ENCODE data around the gene GNB1L. TPM values are rescaled to one million over a fixed set of nuclear protein-coding genes. Genes with fewer than 3 reads are reported as not detected.
A peak's percentile ranks its signal among the peaks of the same experiment; 100 is the strongest.

The GNB1L gene
- total and polyA plus RNA-seq, 9 of the 15 experiments (the other 6 are each of a cell fraction or from before 2014, with no cell fraction given): 0.56 to 50.5 (median 10.2) TPM

DNA sequence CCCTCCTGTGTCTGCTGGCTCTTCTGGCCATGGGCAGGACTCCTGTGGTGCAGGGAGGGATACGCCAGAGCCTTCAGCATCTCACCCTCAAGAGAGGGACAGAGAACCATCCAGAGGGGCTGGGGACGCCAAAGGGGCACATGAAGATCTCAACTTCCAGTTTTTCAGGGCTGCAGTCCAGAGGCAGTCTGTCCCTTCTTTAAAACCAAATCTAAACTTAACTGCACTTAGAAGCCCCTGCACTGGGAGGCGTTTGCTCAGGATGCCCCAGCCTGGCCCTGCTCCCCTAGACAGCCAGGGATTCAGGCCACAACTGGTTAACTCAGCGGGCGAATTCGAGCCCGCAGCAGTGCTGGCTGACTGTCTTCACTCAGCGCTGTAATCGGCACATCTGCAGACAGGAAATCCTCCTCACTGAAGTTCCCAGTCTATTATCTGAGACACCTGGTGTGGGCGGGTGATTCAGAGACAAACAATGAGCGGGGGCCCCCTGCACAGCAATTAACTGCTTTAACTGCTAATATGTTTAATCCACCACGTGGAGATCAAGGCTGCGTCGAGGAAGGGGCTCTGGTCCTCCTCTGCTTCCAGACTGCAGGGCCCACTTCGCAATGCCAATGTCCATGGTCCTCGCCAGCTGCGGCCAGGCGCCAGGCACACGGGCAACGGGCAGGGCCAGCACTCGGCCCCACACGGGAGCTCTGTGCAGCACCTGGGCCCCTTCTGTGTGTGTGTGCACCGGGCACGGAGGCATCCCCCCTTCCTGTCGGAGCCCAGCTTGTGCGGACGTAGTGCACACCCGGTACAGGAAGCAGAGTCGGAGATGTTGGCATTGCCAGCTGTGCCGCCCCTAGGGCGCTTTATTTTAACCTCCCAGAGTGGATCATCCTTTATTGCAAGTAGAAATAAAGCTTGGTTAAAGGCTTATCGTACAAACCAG is 36.9 kb upstream of the GNB1L start (continued):
- TF ChIP-seq, protein P1, sequence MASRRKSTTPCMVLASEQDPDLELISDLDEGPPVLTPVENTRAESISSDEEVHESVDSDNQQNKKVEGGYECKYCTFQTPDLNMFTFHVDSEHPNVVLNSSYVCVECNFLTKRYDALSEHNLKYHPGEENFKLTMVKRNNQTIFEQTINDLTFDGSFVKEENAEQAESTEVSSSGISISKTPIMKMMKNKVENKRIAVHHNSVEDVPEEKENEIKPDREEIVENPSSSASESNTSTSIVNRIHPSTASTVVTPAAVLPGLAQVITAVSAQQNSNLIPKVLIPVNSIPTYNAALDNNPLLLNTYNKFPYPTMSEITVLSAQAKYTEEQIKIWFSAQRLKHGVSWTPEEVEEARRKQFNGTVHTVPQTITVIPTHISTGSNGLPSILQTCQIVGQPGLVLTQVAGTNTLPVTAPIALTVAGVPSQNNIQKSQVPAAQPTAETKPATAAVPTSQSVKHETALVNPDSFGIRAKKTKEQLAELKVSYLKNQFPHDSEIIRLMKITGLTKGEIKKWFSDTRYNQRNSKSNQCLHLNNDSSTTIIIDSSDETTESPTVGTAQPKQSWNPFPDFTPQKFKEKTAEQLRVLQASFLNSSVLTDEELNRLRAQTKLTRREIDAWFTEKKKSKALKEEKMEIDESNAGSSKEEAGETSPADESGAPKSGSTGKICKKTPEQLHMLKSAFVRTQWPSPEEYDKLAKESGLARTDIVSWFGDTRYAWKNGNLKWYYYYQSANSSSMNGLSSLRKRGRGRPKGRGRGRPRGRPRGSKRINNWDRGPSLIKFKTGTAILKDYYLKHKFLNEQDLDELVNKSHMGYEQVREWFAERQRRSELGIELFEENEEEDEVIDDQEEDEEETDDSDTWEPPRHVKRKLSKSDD (conservative IDR thresholded peaks at IDR 0.05; ENCODE audit: low read length): peak; percentile 86; the same call in 1 of the 2 replicates
- TF ChIP-seq, protein P2, sequence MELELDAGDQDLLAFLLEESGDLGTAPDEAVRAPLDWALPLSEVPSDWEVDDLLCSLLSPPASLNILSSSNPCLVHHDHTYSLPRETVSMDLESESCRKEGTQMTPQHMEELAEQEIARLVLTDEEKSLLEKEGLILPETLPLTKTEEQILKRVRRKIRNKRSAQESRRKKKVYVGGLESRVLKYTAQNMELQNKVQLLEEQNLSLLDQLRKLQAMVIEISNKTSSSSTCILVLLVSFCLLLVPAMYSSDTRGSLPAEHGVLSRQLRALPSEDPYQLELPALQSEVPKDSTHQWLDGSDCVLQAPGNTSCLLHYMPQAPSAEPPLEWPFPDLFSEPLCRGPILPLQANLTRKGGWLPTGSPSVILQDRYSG (tag; conservative IDR thresholded peaks at IDR 0.05; ENCODE audit: low read depth): 0 out of 2 replicates have a peak, but pooled peaks have one; percentile 41
- TF ChIP-seq, protein P3, sequence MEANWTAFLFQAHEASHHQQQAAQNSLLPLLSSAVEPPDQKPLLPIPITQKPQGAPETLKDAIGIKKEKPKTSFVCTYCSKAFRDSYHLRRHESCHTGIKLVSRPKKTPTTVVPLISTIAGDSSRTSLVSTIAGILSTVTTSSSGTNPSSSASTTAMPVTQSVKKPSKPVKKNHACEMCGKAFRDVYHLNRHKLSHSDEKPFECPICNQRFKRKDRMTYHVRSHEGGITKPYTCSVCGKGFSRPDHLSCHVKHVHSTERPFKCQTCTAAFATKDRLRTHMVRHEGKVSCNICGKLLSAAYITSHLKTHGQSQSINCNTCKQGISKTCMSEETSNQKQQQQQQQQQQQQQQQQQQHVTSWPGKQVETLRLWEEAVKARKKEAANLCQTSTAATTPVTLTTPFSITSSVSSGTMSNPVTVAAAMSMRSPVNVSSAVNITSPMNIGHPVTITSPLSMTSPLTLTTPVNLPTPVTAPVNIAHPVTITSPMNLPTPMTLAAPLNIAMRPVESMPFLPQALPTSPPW (CRISPR knock-in tag; IDR thresholded peaks at IDR 0.05): peak; percentile 93
- TF ChIP-seq ELF4 (CRISPR knock-in tag; IDR thresholded peaks at IDR 0.05) (peak; percentile 91), GTF2A2 (tag; IDR thresholded peaks at IDR 0.05) (0 out of 2 replicates have a peak, but pooled peaks have one; percentile 32), ZNF384 (IDR thresholded peaks at IDR 0.05; ENCODE audit: low read depth, low read length) (0 out of 2 replicates have a peak, but pooled peaks have one; percentile 46), TARDBP (IDR thresholded peaks at IDR 0.05) (peak; percentile 57), KDM2B (CRISPR knock-in tag; IDR thresholded peaks at IDR 0.05) (peak; percentile 26; the same call in 1 of the 2 replicates), ZNF184 (CRISPR knock-in tag; IDR thresholded peaks at IDR 0.05) (no peak), HCFC1 (IDR thresholded peaks at IDR 0.05; ENCODE audit: low read depth, low read length) (peak; percentile 40; the same call in 1 of the 2 replicates), NFXL1 (CRISPR knock-in tag; IDR thresholded peaks at IDR 0.05) (peak; percentile 73; the same call in 1 of the 2 replicates), RB1 (IDR thresholded peaks at IDR 0.05; ENCODE audit: low read depth) (peak; percentile 84), RBBP5 (IDR thresholded peaks at IDR 0.05; ENCODE audit: borderline replicate concordance, insufficient read depth, low read length, poor library complexity, severe bottlenecking) (peak; percentile 99), ZNF561 (CRISPR knock-in tag; conservative IDR thresholded peaks at IDR 0.05) (0 out of 2 replicates have a peak, but pooled peaks have one; percentile 8)
- TF ChIP-seq, protein P4, sequence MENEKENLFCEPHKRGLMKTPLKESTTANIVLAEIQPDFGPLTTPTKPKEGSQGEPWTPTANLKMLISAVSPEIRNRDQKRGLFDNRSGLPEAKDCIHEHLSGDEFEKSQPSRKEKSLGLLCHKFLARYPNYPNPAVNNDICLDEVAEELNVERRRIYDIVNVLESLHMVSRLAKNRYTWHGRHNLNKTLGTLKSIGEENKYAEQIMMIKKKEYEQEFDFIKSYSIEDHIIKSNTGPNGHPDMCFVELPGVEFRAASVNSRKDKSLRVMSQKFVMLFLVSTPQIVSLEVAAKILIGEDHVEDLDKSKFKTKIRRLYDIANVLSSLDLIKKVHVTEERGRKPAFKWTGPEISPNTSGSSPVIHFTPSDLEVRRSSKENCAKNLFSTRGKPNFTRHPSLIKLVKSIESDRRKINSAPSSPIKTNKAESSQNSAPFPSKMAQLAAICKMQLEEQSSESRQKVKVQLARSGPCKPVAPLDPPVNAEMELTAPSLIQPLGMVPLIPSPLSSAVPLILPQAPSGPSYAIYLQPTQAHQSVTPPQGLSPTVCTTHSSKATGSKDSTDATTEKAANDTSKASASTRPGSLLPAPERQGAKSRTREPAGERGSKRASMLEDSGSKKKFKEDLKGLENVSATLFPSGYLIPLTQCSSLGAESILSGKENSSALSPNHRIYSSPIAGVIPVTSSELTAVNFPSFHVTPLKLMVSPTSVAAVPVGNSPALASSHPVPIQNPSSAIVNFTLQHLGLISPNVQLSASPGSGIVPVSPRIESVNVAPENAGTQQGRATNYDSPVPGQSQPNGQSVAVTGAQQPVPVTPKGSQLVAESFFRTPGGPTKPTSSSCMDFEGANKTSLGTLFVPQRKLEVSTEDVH (IDR thresholded peaks at IDR 0.05; ENCODE audit: low read depth, partially characterized antibody): peak; percentile 76
- TF ChIP-seq, protein P5, sequence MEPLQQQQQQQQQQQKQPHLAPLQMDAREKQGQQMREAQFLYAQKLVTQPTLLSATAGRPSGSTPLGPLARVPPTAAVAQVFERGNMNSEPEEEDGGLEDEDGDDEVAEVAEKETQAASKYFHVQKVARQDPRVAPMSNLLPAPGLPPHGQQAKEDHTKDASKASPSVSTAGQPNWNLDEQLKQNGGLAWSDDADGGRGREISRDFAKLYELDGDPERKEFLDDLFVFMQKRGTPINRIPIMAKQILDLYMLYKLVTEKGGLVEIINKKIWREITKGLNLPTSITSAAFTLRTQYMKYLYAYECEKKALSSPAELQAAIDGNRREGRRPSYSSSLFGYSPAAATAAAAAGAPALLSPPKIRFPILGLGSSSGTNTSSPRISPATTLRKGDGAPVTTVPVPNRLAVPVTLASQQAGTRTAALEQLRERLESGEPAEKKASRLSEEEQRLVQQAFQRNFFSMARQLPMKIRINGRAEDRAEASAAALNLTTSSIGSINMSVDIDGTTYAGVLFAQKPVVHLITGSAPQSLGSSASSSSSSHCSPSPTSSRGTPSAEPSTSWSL (CRISPR knock-in tag; IDR thresholded peaks at IDR 0.05; ENCODE audit: borderline replicate concordance): peak; percentile 69; the same call in 1 of the 2 replicates
